HG02840 (cell line): ENCODE data around the gene UTS2.

ENCODE experiments used
- ATAC-seq: cut with Tn5 transposase; IDR thresholded peaks from one replicate; pipeline ENCODE4 v1.9.1; 2021; ENCODE audit warnings: mild to moderate bottlenecking, moderate library complexity, moderate number of reproducible peaks; ENCODE audit not compliant: unreplicated experiment, low FRiP score

The UTS2 gene

DNA sequence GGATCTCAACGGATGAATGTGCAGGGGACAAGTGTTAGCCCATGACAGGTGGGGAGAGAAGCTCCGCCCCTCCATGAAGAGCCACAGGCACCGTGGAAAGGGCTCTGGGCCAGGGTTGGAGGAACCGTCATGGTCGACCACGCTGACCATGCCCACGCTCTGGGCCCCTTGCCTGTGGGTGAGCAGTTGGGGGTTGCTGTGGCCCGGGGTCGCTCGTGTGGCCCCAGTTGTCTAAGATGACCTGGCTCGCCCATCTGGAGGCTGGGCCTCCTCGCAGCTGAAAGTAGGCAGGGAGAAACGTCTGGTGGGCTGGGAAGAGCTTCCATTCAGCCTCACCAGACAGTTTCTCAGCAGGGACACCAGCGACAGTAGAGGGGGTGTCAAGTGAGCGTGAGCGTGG, 13.1 kb upstream of the UTS2 start:
- ATAC-seq: no peak

DNA sequence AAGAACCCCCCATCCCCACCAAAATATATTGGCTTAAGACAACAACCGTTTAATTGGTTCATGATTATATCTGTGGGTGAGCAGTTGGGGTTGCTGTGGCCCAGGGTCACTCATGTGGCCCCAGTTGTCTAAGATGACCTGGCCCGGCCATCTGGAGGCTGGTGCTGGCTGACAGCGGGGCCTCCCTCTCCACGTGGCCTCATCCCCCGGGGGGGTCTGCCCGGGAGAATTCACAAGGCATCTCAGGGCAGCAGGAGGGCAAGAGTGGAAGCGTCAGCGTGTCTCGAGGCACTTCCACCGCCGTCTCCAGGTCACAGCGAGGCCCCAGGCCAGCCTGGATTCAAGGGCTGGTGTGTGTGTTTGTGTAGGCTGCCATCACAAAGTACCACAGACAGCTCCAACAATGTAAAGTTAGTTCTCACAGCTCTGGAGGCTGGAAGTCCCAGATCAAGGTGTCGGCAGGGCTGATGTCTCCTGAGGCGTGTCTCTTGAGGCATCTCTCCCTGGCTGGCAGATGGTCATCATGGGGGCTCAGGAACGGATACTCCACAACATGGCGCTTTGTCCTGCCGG, 11.0 kb upstream of the UTS2 start:
- ATAC-seq: no peak

DNA sequence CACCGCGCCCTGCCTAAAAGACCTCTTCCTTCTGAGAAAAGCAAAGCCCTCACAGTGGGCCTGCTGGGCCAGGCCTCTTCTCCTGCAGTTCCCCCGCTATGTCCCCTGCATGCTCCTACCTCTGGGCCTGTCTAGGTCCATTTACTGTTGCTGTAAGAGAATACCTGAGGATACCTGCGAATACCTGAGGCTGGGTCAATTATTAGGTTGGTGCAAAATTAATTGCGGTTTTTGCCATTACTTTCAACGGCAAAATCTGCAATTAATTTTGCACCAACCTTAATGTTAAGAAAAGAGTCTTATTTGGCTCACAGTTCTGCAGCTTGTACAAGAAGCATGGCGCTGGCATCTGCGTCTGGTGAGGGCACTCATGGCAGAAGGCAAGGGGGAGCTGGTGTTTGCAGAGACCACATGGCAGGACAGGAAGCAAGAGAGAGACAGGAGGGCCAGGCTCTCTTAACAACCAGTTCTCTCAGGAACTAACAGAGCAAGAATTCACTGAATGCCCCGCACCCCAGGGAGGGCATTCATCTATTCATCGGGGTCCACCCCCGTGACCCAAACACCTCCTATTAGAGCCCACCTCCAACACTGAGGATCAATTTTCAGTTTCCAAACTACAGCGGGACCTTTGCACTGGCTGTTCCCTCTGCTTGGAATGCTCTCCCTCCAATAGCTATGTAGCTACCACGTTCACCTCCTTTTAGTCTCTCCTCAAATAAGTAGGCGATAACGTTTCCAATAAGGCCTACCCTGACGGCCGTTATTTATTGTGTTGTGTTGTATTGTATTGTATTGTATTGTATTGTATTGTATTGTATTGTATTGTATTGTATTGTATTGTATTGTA, 9.6 kb upstream of the UTS2 start:
- ATAC-seq: no peak

DNA sequence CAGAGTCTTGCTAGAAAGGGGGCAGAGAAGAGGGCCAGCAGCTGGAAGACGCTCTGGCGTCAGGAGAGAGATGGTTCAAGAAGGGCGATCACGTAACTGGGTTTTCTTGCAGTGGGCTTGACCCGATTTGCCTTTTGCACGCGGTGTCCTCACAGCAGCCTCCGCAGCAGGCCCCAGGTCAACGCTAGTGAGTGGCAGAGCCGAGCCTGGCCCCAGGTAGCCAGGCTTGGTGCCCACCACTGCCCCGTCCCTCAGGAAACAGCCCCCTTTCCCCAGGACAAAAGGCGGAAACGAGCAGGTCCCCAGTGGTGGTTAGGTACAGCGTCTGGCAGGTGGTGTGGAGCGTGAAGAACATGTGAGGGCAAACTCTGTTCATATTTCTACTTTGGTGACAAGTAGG, 8.6 kb upstream of the UTS2 start:
- no peak for ATAC-seq

DNA sequence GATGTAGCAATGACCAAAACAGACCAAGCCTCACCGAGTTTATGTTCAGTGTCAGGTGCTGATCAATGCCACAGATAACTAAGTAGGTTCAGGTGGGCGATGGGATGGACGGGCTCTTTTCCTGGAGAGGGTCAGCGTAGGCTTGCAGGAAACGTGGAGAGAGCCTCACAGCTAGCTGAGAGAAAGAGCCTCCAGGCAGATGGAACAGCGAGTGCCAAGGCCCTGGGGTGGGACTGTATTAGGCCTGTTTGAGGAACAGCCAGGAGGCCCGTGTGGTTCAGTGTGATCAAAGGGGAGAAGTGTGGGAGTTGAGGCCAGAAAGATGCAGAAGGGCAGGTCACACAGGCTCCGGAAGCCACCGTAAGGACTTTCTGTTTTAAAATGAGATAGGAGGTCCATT, 7.3 kb upstream of the UTS2 start:
- ATAC-seq: no peak

DNA sequence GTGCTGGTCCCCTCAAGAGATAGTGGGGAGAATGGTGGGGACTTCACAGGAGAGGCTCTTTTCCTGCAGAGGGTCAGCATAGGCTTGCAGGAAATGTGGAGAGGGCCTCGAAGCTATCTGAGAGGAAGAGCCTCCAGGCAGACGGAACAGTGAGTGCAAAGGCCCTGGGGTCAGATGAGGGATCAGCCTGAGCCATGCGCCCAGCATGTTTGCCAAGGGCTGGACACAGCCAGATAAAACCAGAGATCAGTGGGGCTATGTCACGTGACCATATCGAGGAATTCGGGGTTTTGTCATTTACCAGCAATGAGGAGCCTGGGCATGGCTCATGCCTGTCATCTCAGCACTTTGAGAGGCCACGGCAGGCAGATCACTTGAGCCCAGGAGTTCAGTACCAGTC, 6.5 kb upstream of the UTS2 start:
- no peak for ATAC-seq

DNA sequence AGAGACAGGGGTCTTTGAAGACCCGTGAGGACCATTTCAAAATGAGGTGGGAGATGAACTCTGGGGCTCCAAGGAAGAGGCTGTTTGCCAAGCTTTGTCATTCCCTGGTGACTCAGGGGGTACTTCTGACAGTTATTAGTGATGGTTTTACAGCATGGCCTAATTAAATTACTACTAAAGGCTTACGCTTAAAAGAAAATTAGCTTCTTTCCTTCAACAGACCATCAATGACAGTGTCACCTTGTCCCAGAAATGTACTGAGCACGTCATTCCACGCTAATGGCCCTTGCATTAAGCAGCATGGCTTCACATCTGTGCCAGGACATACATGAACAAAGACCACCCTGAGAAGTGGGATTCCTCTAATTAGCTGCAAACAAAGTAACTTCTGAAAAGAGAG, 5.1 kb upstream of the UTS2 start:
- no peak for ATAC-seq

DNA sequence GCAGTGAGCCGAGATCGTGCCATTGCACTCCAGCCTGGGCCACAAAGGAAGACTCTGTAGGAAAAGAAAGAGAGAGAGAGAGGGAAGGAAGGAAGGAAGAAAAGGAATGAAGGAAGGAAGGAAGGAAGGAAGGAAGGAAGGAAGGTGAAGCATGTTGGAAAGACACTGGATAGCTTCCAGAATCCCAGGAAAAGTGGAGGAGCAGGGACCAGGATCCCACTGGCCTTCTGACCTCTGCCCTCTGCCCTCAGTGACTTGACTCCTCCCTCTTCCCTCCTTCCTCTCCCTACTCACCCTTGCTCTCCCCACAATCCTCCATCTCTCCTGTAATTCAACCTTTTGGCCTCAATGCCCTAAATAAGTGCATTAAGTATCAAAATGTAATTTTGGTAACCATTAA, 4.1 kb upstream of the UTS2 start:
- no peak for ATAC-seq

DNA sequence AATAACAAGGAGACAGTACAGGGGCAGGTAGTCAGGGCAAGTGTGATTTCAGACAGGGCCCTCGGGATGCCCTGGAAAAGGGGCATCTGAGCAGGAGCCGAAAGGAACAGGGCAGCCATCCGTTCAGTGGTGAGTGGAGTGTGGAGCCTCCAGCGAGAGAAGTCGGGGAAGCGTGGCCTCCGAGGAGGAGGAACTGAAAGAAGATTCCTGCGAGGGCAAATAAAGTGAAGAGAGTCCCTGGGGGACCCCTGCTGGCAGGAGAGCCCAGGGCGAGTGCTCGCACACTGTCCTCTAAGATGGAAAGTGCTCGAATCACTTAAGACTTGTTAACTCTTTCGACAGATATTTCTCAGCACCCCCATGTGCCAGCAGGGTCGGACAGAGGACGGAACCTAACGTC, 3.5 kb upstream of the UTS2 start:
- ATAC-seq: no peak

DNA sequence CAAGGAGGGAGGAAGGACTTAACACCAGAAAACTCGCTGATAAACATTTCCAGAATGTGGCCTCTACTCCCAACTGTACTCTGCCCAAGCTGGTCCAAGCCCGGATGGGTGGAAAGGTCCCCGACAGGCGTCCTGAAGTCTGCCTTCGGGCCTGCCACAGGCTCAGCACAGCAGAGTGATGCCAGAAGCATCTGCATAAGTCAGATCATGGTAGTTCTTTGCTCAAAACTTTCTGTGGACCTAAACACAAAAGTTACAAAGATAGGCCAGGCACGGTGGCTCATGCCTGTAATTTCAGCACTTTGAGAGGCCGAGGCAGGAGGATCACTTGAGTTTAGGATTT, 790 bp upstream of the UTS2 start:
- ATAC-seq: no peak

DNA sequence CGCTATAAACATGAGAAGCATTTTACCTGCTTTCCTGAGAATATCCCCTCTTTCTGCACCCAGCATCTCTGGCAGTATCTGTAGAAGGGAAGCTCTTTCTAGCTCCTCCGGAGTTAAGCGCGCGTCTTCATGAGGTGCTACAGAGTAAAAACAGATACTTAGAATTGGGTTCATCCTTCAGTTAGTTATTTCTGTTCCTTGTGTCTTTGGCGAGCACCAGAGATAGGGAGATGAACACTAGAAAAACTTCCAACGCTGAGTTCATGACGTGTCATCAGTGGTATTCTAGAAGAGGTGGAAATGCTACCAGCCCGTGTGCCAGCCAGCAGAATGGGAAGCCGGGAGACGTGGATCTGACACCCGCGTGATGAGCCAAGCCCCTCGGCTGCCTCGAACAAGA, 2.1 kb downstream of the UTS2 start:
- no peak for ATAC-seq

DNA sequence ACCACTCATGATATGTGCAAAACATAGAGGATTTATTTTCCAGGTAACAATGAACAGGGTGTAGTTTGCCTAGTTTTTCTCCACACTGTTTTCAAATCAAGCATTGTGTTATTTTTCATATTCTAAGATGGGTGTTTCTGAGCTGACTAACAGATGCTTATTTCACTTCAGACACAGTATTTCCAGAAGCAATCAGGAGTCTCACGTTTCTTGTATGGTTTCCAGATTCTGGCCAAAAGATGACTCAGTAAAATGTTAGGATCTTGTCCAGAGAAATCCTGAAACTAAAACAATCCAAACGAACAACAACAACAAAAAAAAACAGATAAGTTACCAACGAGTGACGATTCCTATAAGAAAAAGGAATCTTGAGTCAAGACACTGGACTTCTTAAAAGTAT, 5.3 kb downstream of the UTS2 start:
- no peak for ATAC-seq

DNA sequence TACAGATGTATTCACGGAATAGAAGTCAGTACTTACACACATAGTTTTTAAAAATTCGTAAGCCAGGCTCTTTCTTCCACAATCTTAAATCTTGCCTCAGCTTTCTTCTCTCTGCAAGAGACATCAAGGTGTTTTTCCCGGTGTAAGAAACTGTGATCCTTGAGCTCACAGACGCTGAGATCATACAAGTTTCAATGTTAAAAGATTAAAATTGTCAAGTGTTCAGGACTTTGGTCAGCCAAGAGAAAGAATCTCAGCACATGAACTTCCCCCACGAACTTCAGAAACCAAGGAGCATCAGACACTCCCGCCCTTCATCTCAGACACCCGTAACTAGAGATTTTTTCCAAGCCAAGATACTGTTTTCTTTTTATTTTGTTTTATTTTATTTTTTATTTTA, 6.2 kb downstream of the UTS2 start:
- ATAC-seq: no peak

DNA sequence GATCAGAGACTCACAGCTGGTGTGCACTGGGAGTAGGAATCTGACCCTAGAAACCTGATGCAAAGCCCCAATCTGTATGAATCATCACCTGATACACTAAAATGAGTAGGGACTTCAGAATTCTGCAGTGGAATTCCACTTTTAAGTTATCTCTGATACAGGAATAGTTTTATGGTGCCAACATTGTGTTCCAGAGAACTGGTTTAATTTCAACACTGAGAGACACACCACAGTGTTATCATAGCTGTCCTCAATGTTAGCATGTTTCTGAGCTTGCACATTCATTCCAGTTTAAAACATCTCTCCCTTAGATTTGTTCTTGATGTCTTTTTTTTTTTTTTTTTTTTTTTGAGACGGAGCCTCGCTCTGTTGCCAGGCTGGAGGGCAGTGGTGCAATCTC, 7.1 kb downstream of the UTS2 start:
- no peak for ATAC-seq

DNA sequence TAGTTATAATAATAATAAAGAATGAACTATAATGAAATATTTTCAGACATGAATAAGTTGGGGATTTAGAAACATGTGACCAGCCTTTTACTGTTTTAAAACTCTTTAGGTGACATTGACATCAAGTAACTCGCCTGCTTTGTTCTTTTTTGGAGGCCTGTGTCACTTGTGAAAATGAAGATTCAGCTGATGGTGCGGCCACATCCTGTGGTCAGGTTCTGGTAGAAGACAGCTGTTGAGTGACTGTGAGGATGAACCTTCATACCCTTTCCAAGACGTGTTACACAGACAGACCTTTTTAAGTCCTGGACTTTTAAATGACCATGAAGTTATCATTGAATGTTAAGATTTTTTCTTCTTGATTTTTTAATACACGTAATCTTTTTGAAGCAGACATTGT, 10.3 kb downstream of the UTS2 start:
- ATAC-seq: no peak

DNA sequence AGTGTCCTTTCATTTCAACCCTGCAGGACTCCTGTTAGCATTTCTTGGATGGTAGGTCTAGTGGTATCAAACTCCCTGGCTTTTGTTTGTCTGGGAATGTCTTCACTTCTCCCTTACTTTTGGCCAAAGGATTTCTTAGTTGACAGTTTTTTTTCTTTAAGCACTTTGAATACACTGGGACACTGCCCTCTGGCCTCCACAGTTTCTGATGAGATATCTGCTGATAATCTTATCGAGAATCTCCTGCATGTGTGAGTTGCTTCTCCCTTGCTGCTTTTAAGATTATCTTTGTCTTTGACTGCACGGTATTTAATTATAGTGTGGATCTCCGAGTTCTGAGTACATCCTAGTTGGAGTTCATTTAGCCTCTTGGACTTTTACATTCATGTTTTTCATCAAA, 13.3 kb downstream of the UTS2 start:
- ATAC-seq: no peak

DNA sequence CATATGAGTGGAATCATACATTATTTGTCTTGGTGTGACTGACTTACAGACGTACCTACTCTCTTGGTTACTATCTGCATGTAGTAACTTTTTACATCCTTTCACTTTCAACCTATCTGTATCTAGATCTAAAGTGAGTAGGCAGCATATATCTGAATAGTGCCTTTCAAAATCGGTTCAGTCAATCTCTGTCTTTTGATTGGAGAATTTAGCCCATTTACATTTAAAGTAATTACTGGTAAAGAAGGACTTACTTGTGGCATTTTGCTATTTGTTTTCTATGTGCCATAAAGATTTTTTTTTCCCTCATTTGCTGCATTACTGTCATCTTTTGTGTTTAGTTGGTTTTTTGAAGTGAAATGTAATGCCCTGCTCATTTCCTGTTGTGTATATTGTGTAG, 14.2 kb downstream of the UTS2 start:
- no peak for ATAC-seq

DNA sequence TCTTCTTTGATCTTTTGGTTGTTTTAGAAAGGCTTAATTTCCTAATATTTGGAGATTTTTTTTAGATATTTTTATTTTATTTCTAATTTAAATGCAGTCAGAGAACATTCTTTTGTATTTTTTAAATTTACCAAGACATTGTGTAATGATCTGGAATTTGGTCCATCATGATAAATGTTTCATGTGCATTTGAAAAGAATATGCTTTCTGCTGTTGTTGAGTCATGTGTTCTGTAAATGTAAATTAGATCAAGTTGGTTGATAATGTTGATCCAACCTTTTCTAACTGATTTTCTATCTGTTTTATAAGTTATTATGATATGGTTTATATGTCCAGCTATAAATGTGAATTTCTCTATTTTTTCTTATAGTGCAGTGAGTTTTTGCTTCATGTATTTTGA, 19.8 kb downstream of the UTS2 start:
- no peak for ATAC-seq

DNA sequence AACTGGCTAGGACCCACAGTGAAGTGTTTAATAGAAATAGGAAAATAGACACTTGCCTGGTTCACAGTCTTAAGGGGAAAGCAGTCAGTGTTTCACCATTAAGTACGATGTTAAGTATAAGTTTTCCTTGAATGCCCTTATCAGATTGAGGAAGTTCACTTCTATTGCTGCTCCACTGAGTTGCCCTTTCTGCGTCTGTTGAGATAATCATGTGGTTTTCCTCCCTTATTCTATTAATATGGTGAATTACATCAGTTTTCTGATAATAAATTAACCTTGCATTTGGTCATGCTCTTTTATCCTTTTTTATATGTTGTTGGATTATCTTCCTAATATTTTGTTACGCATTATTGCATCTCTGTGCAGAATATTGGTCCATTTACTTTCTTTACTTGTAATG, 21.4 kb downstream of the UTS2 start:
- no peak for ATAC-seq

DNA sequence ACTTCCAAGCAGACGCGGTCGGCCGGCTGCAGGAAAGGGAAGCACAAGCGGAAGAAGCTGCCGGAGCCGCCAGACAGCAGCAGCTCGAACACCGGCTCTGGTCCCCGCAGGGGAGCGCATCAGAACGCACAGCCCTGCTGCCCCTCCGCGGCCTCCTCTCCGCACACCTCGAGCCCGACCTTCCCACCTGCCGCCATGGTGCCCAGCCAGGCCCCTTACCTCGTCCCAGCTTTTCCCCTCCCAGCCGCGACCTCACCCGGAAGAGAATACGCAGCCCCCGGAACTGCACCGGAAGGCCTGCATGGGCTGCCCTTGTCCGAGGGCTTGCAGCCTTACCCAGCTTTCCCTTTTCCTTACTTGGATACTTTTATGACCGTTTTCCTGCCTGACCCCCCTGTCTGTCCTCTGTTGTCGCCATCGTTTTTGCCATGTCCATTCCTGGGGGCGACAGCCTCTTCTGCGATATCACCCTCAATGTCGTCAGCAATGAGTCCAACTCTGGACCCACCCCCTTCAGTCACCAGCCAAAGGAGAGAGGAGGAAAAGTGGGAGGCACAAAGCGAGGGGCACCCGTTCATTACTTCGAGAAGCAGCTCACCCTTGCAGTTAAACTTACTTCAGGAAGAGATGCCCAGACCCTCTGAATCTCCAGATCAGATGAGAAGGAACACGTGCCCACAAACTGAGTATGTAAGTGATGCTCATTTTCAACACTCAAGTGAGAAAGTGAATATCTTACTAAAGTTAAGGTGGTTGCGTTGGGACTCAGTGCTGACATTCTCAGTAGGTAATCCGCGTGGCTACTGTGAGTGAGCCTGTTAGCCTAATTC, 25.5 kb downstream of the UTS2 start:
- no peak for ATAC-seq

DNA sequence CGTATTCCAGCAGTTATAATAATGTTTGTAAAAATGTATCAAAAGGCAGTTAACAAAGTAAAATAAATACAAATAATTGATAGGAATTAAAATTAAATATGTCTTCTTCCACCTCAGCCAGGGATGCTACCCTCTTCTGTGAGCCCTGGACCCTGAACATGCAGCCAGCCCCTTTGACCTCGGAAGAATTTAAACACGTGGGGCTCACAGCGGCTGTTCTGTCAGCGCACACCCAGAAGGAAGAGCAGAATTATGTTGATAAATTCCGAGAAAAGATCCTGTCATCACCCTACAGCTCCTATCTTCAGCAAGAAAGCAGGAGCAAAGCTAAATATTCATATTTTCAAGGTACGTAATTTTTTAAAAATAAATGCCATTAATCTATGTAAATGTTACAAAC, 26.5 kb downstream of the UTS2 start:
- ATAC-seq: no peak

DNA sequence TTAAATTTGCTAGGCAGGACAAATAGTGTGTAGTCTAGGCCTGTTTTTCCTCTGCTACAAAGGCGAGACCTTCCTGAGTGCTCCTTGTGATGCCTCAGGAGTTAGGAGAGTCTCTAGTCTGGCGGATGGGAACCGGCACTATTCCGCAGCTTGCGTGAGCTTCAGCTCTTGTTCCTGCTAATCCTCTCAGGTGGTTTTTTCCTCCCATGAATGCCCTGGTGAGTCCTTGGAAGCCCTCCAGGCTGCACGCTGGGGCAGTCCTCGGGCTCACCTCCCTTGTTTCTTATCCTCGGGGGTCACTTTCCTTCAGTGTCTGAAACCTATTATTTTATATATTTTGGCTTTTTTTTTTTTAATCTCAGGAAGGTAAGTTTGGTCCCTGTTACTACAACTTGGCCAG, 28.2 kb downstream of the UTS2 start:
- no peak for ATAC-seq
